Measurements from ENCODE around the gene CTDSPL. TPM values are rescaled to one million over a fixed set of nuclear protein-coding genes. Genes with fewer than 3 reads are reported as not detected.

Gene CTDSPL
- total and polyA plus RNA-seq, 11 donors = 9.2 to 54.6 (median 36.0) TPM

- Histone ChIP-seq H3K36me3 (peaks cover 0 to 31% (median 8%) of the 10 kb centered on the region in 9 donors), H3K27ac (no peak overlapping the region), H3K27me3 (no peaks in the 10 kb centered on the region), H3K4me1 (peaks cover 0 to 38% (median 20%) of the 10 kb centered on the region in 12 donors), H3K9me3 (no peaks in the 10 kb centered on the region), H3K4me3 (no peak overlapping the region)
- TF ChIP-seq CTCF (IDR thresholded peaks at IDR 0.05) (no peak), POLR2A (IDR thresholded peaks at IDR 0.05) (no peak)
- DNase-seq (peak in 3 of 5 donors; percentile 10 to 32 (median 21)), ATAC-seq (no peak)
- intact Hi-C loops (cut with DNase I) = loop anchor here in 3 of 10 donors (2.0 to 10.0 kb wide), 6 partner anchors 27 to 476 kb away; no protein-coding TSS in a partner anchor
- 90 to 100% (median 94%) methylated on average over 4 to 9 of the region's 9 CpGs for WGBS, 4 donors
These were observed 139.9 kb downstream of the CTDSPL start for GRCh38 chr3:38001456-38002081.

GRCh38 chr3:38002291-38002876 is 140.7 kb downstream of the CTDSPL start:
- intact Hi-C loops (cut with DNase I) = loop anchor here in 3 of 10 donors (2.0 to 10.0 kb wide), 6 partner anchors 28 to 475 kb away; no protein-coding TSS in a partner anchor
- TF ChIP-seq POLR2A (IDR thresholded peaks at IDR 0.05) (no peak), CTCF (IDR thresholded peaks at IDR 0.05) (no peak)
- Histone ChIP-seq H3K9me3 (no peaks in the 10 kb centered on the region), H3K27me3 (no peaks in the 10 kb centered on the region), H3K4me3 (no peak overlapping the region), H3K36me3 (peaks cover 0 to 36% (median 9%) of the 10 kb centered on the region in 9 donors), H3K27ac (peak overlapping the region in 2 of 12 donors; percentile 76 to 86), H3K4me1 (peaks cover 0 to 36% (median 20%) of the 10 kb centered on the region in 12 donors)
- ATAC-seq (no peak), DNase-seq (peak in 2 of 5 donors; percentile 21)
- WGBS, 4 donors = 91 to 100% (median 96%) methylated on average over 4 to 6 of the region's 6 CpGs

- intact Hi-C loops (cut with DNase I) = loop anchor here in 3 of 10 donors (2.0 to 10.0 kb wide), 6 partner anchors 28 to 474 kb away; no protein-coding TSS in a partner anchor
- Histone ChIP-seq H3K4me1 (peaks cover 0 to 33% (median 19%) of the 10 kb centered on the region in 12 donors), H3K27me3 (no peaks in the 10 kb centered on the region), H3K27ac (peak overlapping the region in 6 of 12 donors; percentile 30 to 86 (median 67)), H3K4me3 (no peak overlapping the region), H3K36me3 (peaks cover 0 to 42% (median 15%) of the 10 kb centered on the region in 9 donors), H3K9me3 (no peaks in the 10 kb centered on the region)
- TF ChIP-seq CTCF (IDR thresholded peaks at IDR 0.05) (no peak), POLR2A (IDR thresholded peaks at IDR 0.05) (no peak)
- 79 to 95% (median 87%) methylated on average over 8 to 9 of the region's 9 CpGs for WGBS, 4 donors
- ATAC-seq (no peak), DNase-seq (peak in 2 of 5 donors; percentile 15 to 29)
These were observed 141.3 kb downstream of the CTDSPL start for GRCh38 chr3:38002940-38003339.

- Histone ChIP-seq H3K27ac (peak overlapping the region in 10 of 12 donors; percentile 1 to 86 (median 60)), H3K9me3 (no peaks in the 10 kb centered on the region), H3K36me3 (peaks cover 0 to 46% (median 20%) of the 10 kb centered on the region in 9 donors), H3K4me1 (peaks cover 0 to 28% (median 15%) of the 10 kb centered on the region in 12 donors), H3K4me3 (peak overlapping the region in 6 of 12 donors; percentile 36 to 57 (median 48)), H3K27me3 (no peaks in the 10 kb centered on the region)
- ATAC-seq = peak in 3 of 4 donors; percentile 32 to 60 (median 39)
- intact Hi-C loops (cut with DNase I) = loop anchor here in 3 of 10 donors (2.0 to 10.0 kb wide), 6 partner anchors 29 to 474 kb away; no protein-coding TSS in a partner anchor
- 32 to 63% (median 37%) methylated on average over 6 to 7 of the region's 7 CpGs for WGBS, 4 donors
- DNase-seq = peak; percentile 62 to 84 (median 71)
- peak; percentile 77 to 94 (median 86) for TF ChIP-seq CTCF (IDR thresholded peaks at IDR 0.05)
- no peak for TF ChIP-seq POLR2A (IDR thresholded peaks at IDR 0.05)
These were observed 141.7 kb downstream of the CTDSPL start for GRCh38 chr3:38003371-38003816.
